Aorta (tissue), 5 donors: ENCODE measurements around the gene AUH. TPM values are rescaled to one million over a fixed set of nuclear protein-coding genes. Genes with fewer than 3 reads are reported as not detected.

Source experiments
- ATAC-seq: fragments of 200-7000 bp; cut with Tn5 transposase; one replicate; pipeline ENCODE4 v1.9.1; 2022; ENCODE audit warnings: moderate library complexity; ENCODE audit not compliant: low FRiP score
- DNase-seq, 2 donors: peaks; one replicate each; pipeline ENCODE4 v3.0.0-alpha.2; 2020
- H3K27ac ChIP-seq, 2 donors: one replicate each; pipeline ENCODE4 v1.5.1; 2013; ENCODE audit warnings: low read length in 2 of 2, mild to moderate bottlenecking in 2 of 2, moderate library complexity in 2 of 2, control low read depth in 1 of 2, inconsistent platforms in 1 of 2, low read depth in 1 of 2
- H3K27me3 ChIP-seq, 2 donors: one replicate each; pipeline ENCODE4 v1.6.1; 2013; ENCODE audit warnings: control low read depth in 1 of 2, low read length in 1 of 2, mild to moderate bottlenecking in 1 of 2, moderate library complexity in 1 of 2; ENCODE audit not compliant: insufficient read depth in 2 of 2, control insufficient read depth in 1 of 2
- H3K36me3 ChIP-seq, 2 donors: one replicate each; pipeline ENCODE4 v1.6.1; 2013; ENCODE audit warnings: control low read depth in 1 of 2, low read length in 1 of 2, mild to moderate bottlenecking in 1 of 2; ENCODE audit not compliant: insufficient read depth in 2 of 2, control insufficient read depth in 1 of 2
- H3K4me1 ChIP-seq, 2 donors: one replicate each; pipeline ENCODE4 v1.6.1; 2013; ENCODE audit warnings: low read length in 2 of 2, control low read depth in 1 of 2, mild to moderate bottlenecking in 1 of 2, moderate library complexity in 1 of 2; ENCODE audit not compliant: insufficient read depth in 2 of 2, control insufficient read depth in 1 of 2
- H3K4me3 ChIP-seq, 2 donors: one replicate each; pipeline ENCODE4 v1.5.1; 2013; ENCODE audit warnings: low read length in 2 of 2, control low read depth in 1 of 2, mild to moderate bottlenecking in 1 of 2
- H3K9me3 ChIP-seq: one replicate; pipeline ENCODE4 v1.6.1; 2013; ENCODE audit warnings: mild to moderate bottlenecking, low read length; ENCODE audit not compliant: control insufficient read depth
- WGBS, 2 donors: extraction: QIAGEN DNeasy Blood & Tissue Kit; methylation state at CpG; one replicate each; pipeline ENCODE4 v1.1.7; 2013; 5-methylcytosine and 5-hydroxymethylcytosine counted together
- intact Hi-C, 2 donors: fragments of 100-400 bp; cut with DNase I; formaldehyde crosslinking; loops; one replicate each; pipeline versions ENCODE4 v1.14.2 to v1.15.0; 2022
- polyA plus RNA-seq, 2 donors: library from polyadenylated mRNA; stranded (reverse); fragments of 200-250 nt; gene quantifications; one replicate each; pipeline ENCODE4 v1.2.3, GENCODE V29; 2013
- total RNA-seq, 2 donors: library from RNA; stranded (reverse); fragmentation: NEBNext Ultra II Directional; extraction: Animal tissue kit (Norgen Biotek cat#: 25700); gene quantifications; one replicate each; pipeline ENCODE4 v1.2.1, GENCODE V29; 2021
- donor health status: healthy with polysubstance abuse.
- donor health status: Bipolar disorder and iron deficiency.
- donor health status: DM: no; HTN: no; CAD: no.
- donor health status: DM: no; HTN: no; CAD: no.
- donor health status: DM: yes; HTN: yes; CAD: no.

AUH gene
- total and polyA plus RNA-seq, 4 donors, result 12.4 to 25.7 (median 14.4) TPM

- DNase-seq (no peak), ATAC-seq (no peak)
- H3K4me1 ChIP-seq, result no peaks in the 10 kb centered on the region
- no peak overlapping the region for H3K4me3 ChIP-seq
- H3K27me3 ChIP-seq, result no peaks in the 10 kb centered on the region
- 86 to 88% methylated on average over 3 of the region's 3 CpGs for WGBS, 2 donors
- H3K9me3 ChIP-seq, result no peaks in the 10 kb centered on the region
- no peak overlapping the region for H3K27ac ChIP-seq
- intact Hi-C loops, result no loop called here
- H3K36me3 ChIP-seq, result no peaks in the 10 kb centered on the region
Observed at GRCh38 chr9:91349115-91349555, 12.6 kb downstream of the AUH start.

GRCh38 chr9:91348191-91348807 is 13.4 kb downstream of the AUH start:
- no peaks in the 10 kb centered on the region for H3K36me3 ChIP-seq
- H3K9me3 ChIP-seq, result no peaks in the 10 kb centered on the region
- 85 to 88% methylated on average over 6 of the region's 6 CpGs for WGBS, 2 donors
- H3K27me3 ChIP-seq, result no peaks in the 10 kb centered on the region
- DNase-seq, result no peak
- no peaks in the 10 kb centered on the region for H3K4me1 ChIP-seq
- no peak for ATAC-seq
- no peak overlapping the region for H3K4me3 ChIP-seq
- intact Hi-C loops, result no loop called here
- H3K27ac ChIP-seq, result no peak overlapping the region

GRCh38 chr9:91347377-91347776 is 14.3 kb downstream of the AUH start:
- no peaks in the 10 kb centered on the region for H3K4me1 ChIP-seq
- ATAC-seq, result no peak
- no peaks in the 10 kb centered on the region for H3K9me3 ChIP-seq
- no peaks in the 10 kb centered on the region for H3K36me3 ChIP-seq
- no peaks in the 10 kb centered on the region for H3K27me3 ChIP-seq
- no peak overlapping the region for H3K27ac ChIP-seq
- DNase-seq, result no peak
- intact Hi-C loops, result no loop called here
- H3K4me3 ChIP-seq, result no peak overlapping the region

- Histone ChIP-seq H3K4me1 (no peaks in the 10 kb centered on the region), H3K9me3 (peaks cover 3% of the 10 kb centered on the region), H3K36me3 (no peaks in the 10 kb centered on the region), H3K27me3 (no peaks in the 10 kb centered on the region), H3K27ac (no peak overlapping the region), H3K4me3 (no peak overlapping the region)
- no peak for ATAC-seq
- no peak for DNase-seq
- WGBS, 2 donors, result 91 to 98% methylated on average over 1 of the region's 1 CpG
- intact Hi-C loops, result no loop called here
Observed at GRCh38 chr9:91346644-91347043, 15.1 kb downstream of the AUH start.

GRCh38 chr9:91345978-91346377 is 15.7 kb downstream of the AUH start:
- no peaks in the 10 kb centered on the region for H3K36me3 ChIP-seq
- DNase-seq (no peak), ATAC-seq (no peak)
- H3K4me3 ChIP-seq, result no peak overlapping the region
- H3K9me3 ChIP-seq, result peaks cover 3% of the 10 kb centered on the region
- 84 to 89% methylated on average over 4 of the region's 4 CpGs for WGBS, 2 donors
- intact Hi-C loops, result no loop called here
- no peak overlapping the region for H3K27ac ChIP-seq
- H3K4me1 ChIP-seq, result no peaks in the 10 kb centered on the region
- no peaks in the 10 kb centered on the region for H3K27me3 ChIP-seq

GRCh38 chr9:91342575-91342974 is 19.1 kb downstream of the AUH start:
- peaks cover 3% of the 10 kb centered on the region for H3K9me3 ChIP-seq
- H3K27ac ChIP-seq, result no peak overlapping the region
- H3K36me3 ChIP-seq, result no peaks in the 10 kb centered on the region
- 92 to 97% methylated on average over 3 of the region's 3 CpGs for WGBS, 2 donors
- H3K4me3 ChIP-seq, result no peak overlapping the region
- DNase-seq, result no peak
- no peaks in the 10 kb centered on the region for H3K4me1 ChIP-seq
- H3K27me3 ChIP-seq, result no peaks in the 10 kb centered on the region
- intact Hi-C loops, result no loop called here
- no peak for ATAC-seq

GRCh38 chr9:91341749-91342148 is 20.0 kb downstream of the AUH start:
- no peaks in the 10 kb centered on the region for H3K36me3 ChIP-seq
- H3K27ac ChIP-seq, result no peak overlapping the region
- 67 to 74% methylated on average over 3 of the region's 3 CpGs for WGBS, 2 donors
- H3K4me3 ChIP-seq, result no peak overlapping the region
- H3K27me3 ChIP-seq, result no peaks in the 10 kb centered on the region
- intact Hi-C loops, result no loop called here
- H3K9me3 ChIP-seq, result peaks cover 3% of the 10 kb centered on the region
- no peaks in the 10 kb centered on the region for H3K4me1 ChIP-seq
- no peak for ATAC-seq
- DNase-seq, result no peak

- no peaks in the 10 kb centered on the region for H3K4me1 ChIP-seq
- H3K4me3 ChIP-seq, result no peak overlapping the region
- DNase-seq, result no peak
- no peaks in the 10 kb centered on the region for H3K27me3 ChIP-seq
- H3K36me3 ChIP-seq, result no peaks in the 10 kb centered on the region
- 77 to 89% methylated on average over 3 of the region's 3 CpGs for WGBS, 2 donors
- no peak for ATAC-seq
- intact Hi-C loops, result no loop called here
- no peak overlapping the region for H3K27ac ChIP-seq
- H3K9me3 ChIP-seq, result peaks cover 3% of the 10 kb centered on the region
Observed at GRCh38 chr9:91341258-91341746, 20.4 kb downstream of the AUH start.

GRCh38 chr9:91340395-91340967 is 21.2 kb downstream of the AUH start:
- WGBS, 2 donors, result 97 to 100% methylated on average over 1 of the region's 1 CpG
- ATAC-seq, result no peak
- H3K27ac ChIP-seq, result no peak overlapping the region
- intact Hi-C loops, result no loop called here
- no peaks in the 10 kb centered on the region for H3K27me3 ChIP-seq
- H3K9me3 ChIP-seq, result peaks cover 3% of the 10 kb centered on the region
- H3K36me3 ChIP-seq, result no peaks in the 10 kb centered on the region
- H3K4me3 ChIP-seq, result no peak overlapping the region
- no peak for DNase-seq
- H3K4me1 ChIP-seq, result no peaks in the 10 kb centered on the region
